A549 (cell line): ENCODE results near the gene MOSMO. TPM values are rescaled to one million over a fixed set of nuclear protein-coding genes. Genes with fewer than 3 reads are reported as not detected.

ENCODE experiments used
- ATAC-seq, 2 experiments: fragments of 200-7000 bp in 1 of 2; fragments of >200 bp in 1 of 2; cut with Nextera tagmentation in 1 of 2; cut with Tn5 transposase in 1 of 2; 3 replicates each; pipeline versions ENCODE4 v1.8.0 to v1.9.1; 2018 to 2020; ENCODE audit warnings: mild to moderate bottlenecking in 1 of 2, moderate library complexity in 1 of 2
- CTCF ChIA-PET: fragments of 300-600 bp; sonication (Branson Sonifier 250); formaldehyde crosslinking; extraction: SDS; loops from one replicate; lab custom pipeline; 2021; ENCODE audit warnings: antibody characterized with exemption, inconsistent platforms; lab: Yijun Ruan, JAX
- POLR2A ChIA-PET: fragments of 350-600 bp; formaldehyde crosslinking; extraction: SDS; loops from one replicate; lab custom pipeline; 2021; ENCODE audit warnings: antibody characterized with exemption, inconsistent platforms; lab: Yijun Ruan, JAX
- DNase-seq, 2 experiments: peaks; one replicate each; pipeline versions ENCODE4 v3.0.0 to v3.0.0-alpha.2; 2011 to 2016; ENCODE audit warnings: low read depth in 1 of 2, low spot score in 1 of 2
- FAIRE-seq: peaks from 2 replicates; lab custom pipeline; 2011; peaks lifted over from hg19 to GRCh38; lab: Jason Lieb, UNC
- H3K27ac ChIP-seq, 2 experiments: fragments of >200 bp; sonication (Bioruptor Twin); formaldehyde crosslinking; 3 replicates each; pipeline ENCODE4 v1.5.1; 2016 to 2017
- H3K4me1 ChIP-seq: fragments of >200 bp; sonication (Bioruptor Twin); formaldehyde crosslinking; 3 replicates; pipeline ENCODE4 v1.6.1; 2016
- H3K4me2 ChIP-seq: fragments of >200 bp; sonication (Bioruptor Twin); formaldehyde crosslinking; 3 replicates; pipeline ENCODE4 v1.6.1; 2016
- H3K4me3 ChIP-seq: fragments of >200 bp; sonication (Bioruptor Twin); formaldehyde crosslinking; 3 replicates; pipeline ENCODE4 v1.5.1; 2016
- H3K9me3 ChIP-seq: fragments of >200 bp; sonication (Bioruptor Twin); formaldehyde crosslinking; 3 replicates; pipeline ENCODE4 v1.6.1; 2016
- CBX2 ChIP-seq: fragments of 200-600 bp; sonication (generic); IDR thresholded peaks from 2 replicates; pipeline ENCODE4 v1.6.1; 2016; ENCODE audit warnings: low read depth, mild to moderate bottlenecking, borderline replicate concordance
- CEBPB ChIP-seq, 2 experiments: fragments of >200 bp in 1 of 2; sonication (Bioruptor Twin) in 1 of 2; formaldehyde crosslinking in 1 of 2; IDR thresholded peaks; 2 replicates each; pipeline ENCODE4 v1.6.1; 2012 to 2016
- CHD2 ChIP-seq: fragments of 150-350 bp; IDR thresholded peaks from 2 replicates; pipeline ENCODE4 v1.6.1; 2014; ENCODE audit warnings: low read length; ENCODE audit not compliant: partially characterized antibody
- EHF ChIP-seq: fragments of 250-450 bp; sonication (Bioruptor Pico); IDR thresholded peaks from 2 replicates; pipeline ENCODE4 v1.5.0; 2020; ENCODE audit warnings: mild to moderate bottlenecking
- ESRRA ChIP-seq: fragments of 150-350 bp; IDR thresholded peaks from 2 replicates; pipeline ENCODE4 v1.6.1; 2014; ENCODE audit warnings: mild to moderate bottlenecking, low read length, borderline replicate concordance
- FOSB ChIP-seq: fragments of 250-450 bp; sonication (Bioruptor Pico); IDR thresholded peaks from 2 replicates; pipeline ENCODE4 v1.5.0; 2020; ENCODE audit warnings: mild to moderate bottlenecking, moderate library complexity
- GATA3 ChIP-seq: IDR thresholded peaks from 2 replicates; pipeline ENCODE4 v1.6.1; 2012; ENCODE audit warnings: borderline replicate concordance
- HDAC2 ChIP-seq: fragments of 200-600 bp; sonication (generic); IDR thresholded peaks from 2 replicates; pipeline ENCODE4 v1.6.1; 2016
- HEYL ChIP-seq: fragments of 250-450 bp; sonication (Bioruptor Pico); IDR thresholded peaks from 2 replicates; pipeline ENCODE4 v1.8.0; 2021; ENCODE audit warnings: mild to moderate bottlenecking, moderate library complexity
- HOXB13 ChIP-seq: fragments of 250-450 bp; sonication (Bioruptor Pico); IDR thresholded peaks from 2 replicates; pipeline ENCODE4 v1.5.0; 2020; ENCODE audit warnings: low read depth, mild to moderate bottlenecking, moderate library complexity
- HOXB5 ChIP-seq: fragments of 250-450 bp; sonication (Bioruptor Pico); IDR thresholded peaks from 2 replicates; pipeline ENCODE4 v1.5.0; 2020; ENCODE audit warnings: mild to moderate bottlenecking, moderate library complexity
- JUN ChIP-seq, 2 experiments: fragments of >200 bp; sonication (Bioruptor Twin); formaldehyde crosslinking; IDR thresholded peaks; 2 replicates in 1 of 2; 3 replicates in 1 of 2; pipeline ENCODE4 v1.6.1; 2016 to 2017
- KDM1A ChIP-seq: fragments of 200-600 bp; sonication (generic); IDR thresholded peaks from 2 replicates; pipeline ENCODE4 v1.6.1; 2016; ENCODE audit warnings: low read depth, mild to moderate bottlenecking
- MAFK ChIP-seq: fragments of 450-650 bp; IDR thresholded peaks from 2 replicates; pipeline ENCODE4 v1.6.1; 2014; ENCODE audit not compliant: partially characterized antibody
- NFE2L2 ChIP-seq: fragments of 150-350 bp; conservative IDR thresholded peaks from 2 replicates; pipeline ENCODE4 v1.6.1; 2014; ENCODE audit warnings: low read length
- NPAS2 ChIP-seq: fragments of 250-450 bp; sonication (Bioruptor Pico); IDR thresholded peaks from 2 replicates; pipeline ENCODE4 v1.8.0; 2022; ENCODE audit warnings: mild to moderate bottlenecking, moderate library complexity, borderline replicate concordance
- PHF8 ChIP-seq: fragments of 200-600 bp; sonication (generic); IDR thresholded peaks from 2 replicates; pipeline ENCODE4 v1.6.1; 2016; ENCODE audit warnings: low read depth, mild to moderate bottlenecking, antibody characterized with exemption, moderate library complexity, borderline replicate concordance
- POLR2A ChIP-seq: IDR thresholded peaks from 2 replicates; pipeline ENCODE4 v1.6.1; 2012; ENCODE audit warnings: mild to moderate bottlenecking, low read length
- POLR2AphosphoS2 ChIP-seq: conservative IDR thresholded peaks from 2 replicates; pipeline ENCODE4 v1.6.1; 2012; ENCODE audit warnings: low read length, improper control_type of control experiment, inconsistent platforms
- RARB ChIP-seq: fragments of 250-450 bp; sonication (Bioruptor Pico); IDR thresholded peaks from 2 replicates; pipeline ENCODE4 v1.8.0; 2021; ENCODE audit warnings: mild to moderate bottlenecking, moderate library complexity
- RCOR1 ChIP-seq: fragments of 150-350 bp; IDR thresholded peaks from 2 replicates; pipeline ENCODE4 v1.6.1; 2014; ENCODE audit warnings: antibody characterized with exemption, low read length, low read depth
- RFX5 ChIP-seq: fragments of 450-650 bp; IDR thresholded peaks from 2 replicates; pipeline ENCODE4 v1.7.1; 2014; ENCODE audit warnings: antibody characterized with exemption, mild to moderate bottlenecking, moderate library complexity
- SREBF2 ChIP-seq: fragments of 450-650 bp; IDR thresholded peaks from 2 replicates; pipeline ENCODE4 v1.6.1; 2014; ENCODE audit warnings: mild to moderate bottlenecking, moderate library complexity
- TFCP2L1 ChIP-seq: fragments of 250-450 bp; sonication (Bioruptor Pico); IDR thresholded peaks from 2 replicates; pipeline ENCODE4 v1.5.0; 2021; ENCODE audit warnings: mild to moderate bottlenecking
- ZC3H11A ChIP-seq: fragments of 450-650 bp; IDR thresholded peaks from 2 replicates; pipeline ENCODE4 v1.6.1; 2014; ENCODE audit warnings: antibody characterized with exemption, mild to moderate bottlenecking
- ZNF302 ChIP-seq: fragments of 250-450 bp; sonication (Bioruptor Pico); IDR thresholded peaks from 2 replicates; pipeline ENCODE4 v1.9.0; 2021; ENCODE audit warnings: inconsistent platforms, mild to moderate bottlenecking, moderate library complexity
- ZSCAN20 ChIP-seq: fragments of 250-450 bp; sonication (Bioruptor Pico); IDR thresholded peaks from 2 replicates; pipeline ENCODE4 v1.8.0; 2022; ENCODE audit warnings: mild to moderate bottlenecking, moderate library complexity
- WGBS: methylation state at CpG from one replicate; pipeline ENCODE4 v1.1.6; 2017; ENCODE audit errors: missing lambda C conversion rate; 5-methylcytosine and 5-hydroxymethylcytosine counted together
- polyA plus RNA-seq, 4 experiments: library from polyadenylated mRNA; depleted of rRNA in 3 of 4; stranded (reverse); fragments of >200 nt; fragmentation: RNase III in 1 of 4; extraction: RNeasy Plus Mini Kit Qiagen cat#74134 plus additional on column Dnase treatment in 1 of 4; gene quantifications; 2 replicates in 3 of 4; 3 replicates in 1 of 4; pipeline ENCODE4 v1.2.3, GENCODE V29; 2011 to 2017
- TF ChIP-seq, protein P1 (sequence below): fragments of >200 bp; sonication (Bioruptor Twin); formaldehyde crosslinking; IDR thresholded peaks from 2 replicates; pipeline ENCODE4 v1.6.1; 2016
- TF ChIP-seq, protein P2 (sequence below): fragments of 200-600 bp; sonication (generic); IDR thresholded peaks from 2 replicates; pipeline ENCODE4 v1.6.1; 2016; ENCODE audit warnings: antibody characterized with exemption, mild to moderate bottlenecking, moderate library complexity
- TF ChIP-seq, protein P3 (sequence below): fragments of 150-350 bp; IDR thresholded peaks from 2 replicates; pipeline ENCODE4 v1.6.1; 2014; ENCODE audit warnings: low read depth, mild to moderate bottlenecking, low read length

The MOSMO gene
- polyA plus RNA-seq, 2 of the 4 experiments (the other 2 are of a cell fraction): 9.7 to 14.4 TPM

DNA sequence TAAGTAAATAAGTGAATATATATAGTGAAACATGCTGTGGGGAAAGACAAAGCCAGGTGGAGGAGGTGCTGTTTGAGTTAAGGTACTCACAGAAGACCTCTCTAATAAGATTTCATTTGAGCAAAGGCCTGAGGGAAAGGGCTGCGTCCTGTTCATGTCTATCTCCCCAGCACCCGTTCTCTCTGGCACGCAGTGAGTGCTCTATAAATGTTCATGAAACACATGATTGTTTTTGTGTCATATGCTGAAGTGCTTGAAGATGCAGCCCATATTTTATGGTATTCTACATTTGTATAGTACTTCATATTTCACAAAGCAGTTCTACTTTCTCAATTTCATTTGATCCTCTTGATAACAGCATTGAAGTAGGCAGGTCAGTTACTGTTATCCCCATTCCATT lies 85.4 kb downstream of the MOSMO start:
- POLR2A ChIA-PET: no interaction called here
- Histone ChIP-seq H3K9me3 (no peaks in the 10 kb centered on the region), H3K4me2 (no peak overlapping the region), H3K27ac (no peak overlapping the region), H3K4me3 (no peak overlapping the region), H3K4me1 (no peaks in the 10 kb centered on the region)
- 80% methylated on average over 3 of the region's 3 CpGs for WGBS
- ATAC-seq: no peak
- DNase-seq: no peak
- CTCF ChIA-PET: interaction anchor here (1.4 to 3.3 kb wide), 2 partner anchors 11 to 15 kb away, joined by 4 to 21 read pairs; no protein-coding TSS in a partner anchor
- TF ChIP-seq MAFK (no peak), ZC3H11A (no peak), SREBF2 (no peak), NPAS2 (no peak), HEYL (CRISPR knock-in tag) (no peak), PHF8 (no peak), JUN (IDR thresholded peaks at IDR 0.05) (no peak), FOSB (CRISPR knock-in tag) (no peak), EHF (CRISPR knock-in tag) (no peak), TFCP2L1 (CRISPR knock-in tag) (no peak), RFX5 (no peak), POLR2AphosphoS2 (no peak), CEBPB (IDR thresholded peaks at IDR 0.05) (no peak), HDAC2 (no peak), CHD2 (no peak)
- TF ChIP-seq, protein P1, sequence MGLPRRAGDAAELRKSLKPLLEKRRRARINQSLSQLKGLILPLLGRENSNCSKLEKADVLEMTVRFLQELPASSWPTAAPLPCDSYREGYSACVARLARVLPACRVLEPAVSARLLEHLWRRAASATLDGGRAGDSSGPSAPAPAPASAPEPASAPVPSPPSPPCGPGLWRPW: no peak
- TF ChIP-seq, protein P2, sequence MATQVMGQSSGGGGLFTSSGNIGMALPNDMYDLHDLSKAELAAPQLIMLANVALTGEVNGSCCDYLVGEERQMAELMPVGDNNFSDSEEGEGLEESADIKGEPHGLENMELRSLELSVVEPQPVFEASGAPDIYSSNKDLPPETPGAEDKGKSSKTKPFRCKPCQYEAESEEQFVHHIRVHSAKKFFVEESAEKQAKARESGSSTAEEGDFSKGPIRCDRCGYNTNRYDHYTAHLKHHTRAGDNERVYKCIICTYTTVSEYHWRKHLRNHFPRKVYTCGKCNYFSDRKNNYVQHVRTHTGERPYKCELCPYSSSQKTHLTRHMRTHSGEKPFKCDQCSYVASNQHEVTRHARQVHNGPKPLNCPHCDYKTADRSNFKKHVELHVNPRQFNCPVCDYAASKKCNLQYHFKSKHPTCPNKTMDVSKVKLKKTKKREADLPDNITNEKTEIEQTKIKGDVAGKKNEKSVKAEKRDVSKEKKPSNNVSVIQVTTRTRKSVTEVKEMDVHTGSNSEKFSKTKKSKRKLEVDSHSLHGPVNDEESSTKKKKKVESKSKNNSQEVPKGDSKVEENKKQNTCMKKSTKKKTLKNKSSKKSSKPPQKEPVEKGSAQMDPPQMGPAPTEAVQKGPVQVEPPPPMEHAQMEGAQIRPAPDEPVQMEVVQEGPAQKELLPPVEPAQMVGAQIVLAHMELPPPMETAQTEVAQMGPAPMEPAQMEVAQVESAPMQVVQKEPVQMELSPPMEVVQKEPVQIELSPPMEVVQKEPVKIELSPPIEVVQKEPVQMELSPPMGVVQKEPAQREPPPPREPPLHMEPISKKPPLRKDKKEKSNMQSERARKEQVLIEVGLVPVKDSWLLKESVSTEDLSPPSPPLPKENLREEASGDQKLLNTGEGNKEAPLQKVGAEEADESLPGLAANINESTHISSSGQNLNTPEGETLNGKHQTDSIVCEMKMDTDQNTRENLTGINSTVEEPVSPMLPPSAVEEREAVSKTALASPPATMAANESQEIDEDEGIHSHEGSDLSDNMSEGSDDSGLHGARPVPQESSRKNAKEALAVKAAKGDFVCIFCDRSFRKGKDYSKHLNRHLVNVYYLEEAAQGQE: no peak
- no peak for FAIRE-seq

DNA sequence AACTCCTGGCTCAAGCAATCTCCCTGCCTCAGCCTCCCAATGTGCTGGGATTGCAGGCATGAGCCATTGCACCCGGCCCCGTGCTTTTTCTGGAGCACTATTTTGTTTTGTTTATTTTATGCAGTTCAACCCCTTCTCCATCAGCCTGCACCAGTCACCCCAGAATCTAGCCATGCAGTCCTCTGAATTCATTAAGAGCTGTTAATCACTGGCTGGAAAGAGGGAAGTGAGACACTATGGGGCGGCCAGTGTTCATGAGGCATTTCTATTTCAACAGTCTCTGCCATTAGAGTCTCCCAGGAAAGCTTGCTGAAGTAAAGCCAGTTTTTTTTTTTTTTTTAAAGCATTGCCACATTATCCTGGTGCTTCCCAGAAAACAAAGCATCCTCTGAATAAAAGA lies 86.1 kb downstream of the MOSMO start:
- 35% methylated on average over 3 of the region's 3 CpGs for WGBS
- FAIRE-seq: no peak
- no peak overlapping the region for H3K4me3 ChIP-seq
- ChIA-PET CTCF (interaction anchor here (1.3 to 3.3 kb wide), 3 partner anchors 11 to 94 kb away, joined by 3 to 21 read pairs (median 4); no protein-coding TSS in a partner anchor), POLR2A (no interaction called here)
- DNase-seq: no peak
- no peak overlapping the region for H3K27ac ChIP-seq
- TF ChIP-seq CEBPB (IDR thresholded peaks at IDR 0.05) (no peak), MAFK (no peak), POLR2AphosphoS2 (no peak), CBX2 (no peak), NFE2L2 (no peak), FOSB (CRISPR knock-in tag) (no peak), POLR2A (no peak), RCOR1 (no peak), ZNF302 (CRISPR knock-in tag) (no peak), HOXB5 (CRISPR knock-in tag) (no peak), KDM1A (no peak), HOXB13 (CRISPR knock-in tag) (no peak), ZC3H11A (no peak), ZSCAN20 (CRISPR knock-in tag) (no peak), RARB (CRISPR knock-in tag) (no peak), ESRRA (no peak), GATA3 (no peak), TFCP2L1 (CRISPR knock-in tag) (no peak)
- TF ChIP-seq, protein P2: no peak
- TF ChIP-seq, protein P3, sequence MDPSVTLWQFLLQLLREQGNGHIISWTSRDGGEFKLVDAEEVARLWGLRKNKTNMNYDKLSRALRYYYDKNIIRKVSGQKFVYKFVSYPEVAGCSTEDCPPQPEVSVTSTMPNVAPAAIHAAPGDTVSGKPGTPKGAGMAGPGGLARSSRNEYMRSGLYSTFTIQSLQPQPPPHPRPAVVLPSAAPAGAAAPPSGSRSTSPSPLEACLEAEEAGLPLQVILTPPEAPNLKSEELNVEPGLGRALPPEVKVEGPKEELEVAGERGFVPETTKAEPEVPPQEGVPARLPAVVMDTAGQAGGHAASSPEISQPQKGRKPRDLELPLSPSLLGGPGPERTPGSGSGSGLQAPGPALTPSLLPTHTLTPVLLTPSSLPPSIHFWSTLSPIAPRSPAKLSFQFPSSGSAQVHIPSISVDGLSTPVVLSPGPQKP: no peak
- no peak for ATAC-seq
- H3K4me1 ChIP-seq: no peaks in the 10 kb centered on the region
- no peak overlapping the region for H3K4me2 ChIP-seq
- no peaks in the 10 kb centered on the region for H3K9me3 ChIP-seq
